Natural killer cell (primary cell): ENCODE data around the gene ALK. TPM values are rescaled to one million over a fixed set of nuclear protein-coding genes. Genes with fewer than 3 reads are reported as not detected.

Experiments
- ATAC-seq, 3 donors: fragments of 150-1000 bp in 2 of 3; fragments of 200-7000 bp in 1 of 3; cut with Tn5 transposase; 1 replicate in 1 of 3; 2 replicates in 2 of 3; pipeline ENCODE4 v1.10.0; 2021; ENCODE audit warnings: mild to moderate bottlenecking in 2 of 3, moderate library complexity in 2 of 3
- DNase-seq, 2 donors: peaks; one replicate each; pipeline versions ENCODE4 v3.0.0 to v3.0.0-alpha.2; 2013 to 2021; ENCODE audit warnings: mixed read lengths in 1 of 2
- H3K27ac ChIP-seq: one replicate; pipeline ENCODE4 v1.5.1; 2013; ENCODE audit warnings: mild to moderate bottlenecking, low read length
- H3K27me3 ChIP-seq: one replicate; pipeline ENCODE4 v1.6.1; 2013; ENCODE audit warnings: low read length; ENCODE audit not compliant: control insufficient read depth, insufficient read depth
- H3K36me3 ChIP-seq: one replicate; pipeline ENCODE4 v1.6.1; 2013; ENCODE audit warnings: low read length; ENCODE audit not compliant: control insufficient read depth, insufficient read depth
- H3K4me1 ChIP-seq: one replicate; pipeline ENCODE4 v1.6.1; 2013; ENCODE audit warnings: low read length; ENCODE audit not compliant: control insufficient read depth, insufficient read depth
- H3K4me3 ChIP-seq: one replicate; pipeline ENCODE4 v1.5.1; 2013; ENCODE audit warnings: low read length
- H3K9me3 ChIP-seq: one replicate; pipeline ENCODE4 v1.6.1; 2013; ENCODE audit warnings: low read length; ENCODE audit not compliant: control insufficient read depth, insufficient read depth
- H3K27ac Mint-ChIP-seq, 2 donors: one replicate each; pipeline ENCODE4 v1.8.0; 2022; ENCODE audit warnings: mild to moderate bottlenecking in 2 of 2, mixed read lengths in 2 of 2, moderate library complexity in 1 of 2
- H3K27me3 Mint-ChIP-seq, 2 donors: one replicate each; pipeline ENCODE4 v1.8.0; 2022; ENCODE audit warnings: low read depth in 2 of 2, mixed read lengths in 2 of 2
- H3K36me3 Mint-ChIP-seq: one replicate; pipeline ENCODE4 v1.8.0; 2022; ENCODE audit warnings: mixed read lengths
- H3K4me1 Mint-ChIP-seq, 2 donors: one replicate each; pipeline ENCODE4 v1.8.0; 2022; ENCODE audit warnings: mixed read lengths in 2 of 2
- H3K4me3 Mint-ChIP-seq: one replicate; pipeline ENCODE4 v1.8.0; 2022; ENCODE audit warnings: mild to moderate bottlenecking, moderate library complexity, mixed read lengths
- H3K9me3 Mint-ChIP-seq, 2 donors: one replicate each; pipeline ENCODE4 v1.8.0; 2022; ENCODE audit warnings: mixed read lengths in 2 of 2
- WGBS: methylation state at CpG from one replicate; pipeline ENCODE4 v1.1.7; 2013; ENCODE audit warnings: missing lambda C conversion rate; ENCODE audit not compliant: insufficient coverage; 5-methylcytosine and 5-hydroxymethylcytosine counted together
- intact Hi-C: fragments of 100-400 bp; cut with micrococcal nuclease; formaldehyde crosslinking; loops from one replicate; pipeline ENCODE4 v1.14.2; 2022
- total RNA-seq, 4 donors: library from RNA; stranded (reverse); fragments of 120-200 nt in 1 of 4; gene quantifications; one replicate each; pipeline versions ENCODE4 v1.2.3 to v1.2.4, GENCODE V29; 2013 to 2022
- TF ChIP-seq, protein P1 (sequence below): fragments of 200-600 bp; IDR thresholded peaks from one replicate; pipeline ENCODE4 v1.8.0; 2022; ENCODE audit warnings: antibody characterized with exemption

The ALK gene
- total RNA-seq, 3 donors from 2014 or later (not counting 1 experiment from before 2014, with no cell fraction given): not detected

DNA sequence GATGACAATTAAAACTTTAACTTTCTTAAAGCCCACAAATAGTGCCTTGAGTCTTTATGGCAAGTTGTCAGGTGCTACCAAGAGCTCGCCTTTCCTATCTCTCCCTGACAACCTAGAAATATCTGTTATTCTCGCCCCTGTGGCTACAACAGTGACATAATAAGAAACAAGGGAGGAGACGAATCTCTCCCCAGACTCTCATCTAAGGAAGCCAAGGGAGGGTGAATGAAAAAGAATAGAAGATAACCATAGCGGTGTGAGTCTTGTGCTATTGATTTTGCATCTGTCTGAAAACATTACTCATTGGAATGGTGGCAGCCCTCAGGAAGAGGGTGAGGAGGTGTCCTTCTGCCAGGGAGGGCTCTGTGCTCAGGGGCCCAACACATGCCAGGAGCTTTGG, 114.3 kb downstream of the ALK start:
- intact Hi-C loops: no loop called here
- Histone ChIP-seq H3K36me3 (no peaks in the 10 kb centered on the region), H3K27me3 (no peaks in the 10 kb centered on the region), H3K4me3 (no peak overlapping the region), H3K9me3 (no peaks in the 10 kb centered on the region), H3K4me1 (no peaks in the 10 kb centered on the region), H3K27ac (no peak overlapping the region)
- no peaks in the 10 kb centered on the region for H3K36me3 Mint-ChIP-seq
- ATAC-seq: no peak
- peaks cover 0 to 15% of the 10 kb centered on the region in 2 donors for H3K27me3 Mint-ChIP-seq
- DNase-seq: no peak
- peaks cover 0 to under 1% of the 10 kb centered on the region in 2 donors for H3K9me3 Mint-ChIP-seq
- H3K4me1 Mint-ChIP-seq: no peaks in the 10 kb centered on the region
- WGBS: 85% methylated on average over 2 of the region's 4 CpGs
- TF ChIP-seq, protein P1, sequence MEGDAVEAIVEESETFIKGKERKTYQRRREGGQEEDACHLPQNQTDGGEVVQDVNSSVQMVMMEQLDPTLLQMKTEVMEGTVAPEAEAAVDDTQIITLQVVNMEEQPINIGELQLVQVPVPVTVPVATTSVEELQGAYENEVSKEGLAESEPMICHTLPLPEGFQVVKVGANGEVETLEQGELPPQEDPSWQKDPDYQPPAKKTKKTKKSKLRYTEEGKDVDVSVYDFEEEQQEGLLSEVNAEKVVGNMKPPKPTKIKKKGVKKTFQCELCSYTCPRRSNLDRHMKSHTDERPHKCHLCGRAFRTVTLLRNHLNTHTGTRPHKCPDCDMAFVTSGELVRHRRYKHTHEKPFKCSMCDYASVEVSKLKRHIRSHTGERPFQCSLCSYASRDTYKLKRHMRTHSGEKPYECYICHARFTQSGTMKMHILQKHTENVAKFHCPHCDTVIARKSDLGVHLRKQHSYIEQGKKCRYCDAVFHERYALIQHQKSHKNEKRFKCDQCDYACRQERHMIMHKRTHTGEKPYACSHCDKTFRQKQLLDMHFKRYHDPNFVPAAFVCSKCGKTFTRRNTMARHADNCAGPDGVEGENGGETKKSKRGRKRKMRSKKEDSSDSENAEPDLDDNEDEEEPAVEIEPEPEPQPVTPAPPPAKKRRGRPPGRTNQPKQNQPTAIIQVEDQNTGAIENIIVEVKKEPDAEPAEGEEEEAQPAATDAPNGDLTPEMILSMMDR: no peak
- H3K27ac Mint-ChIP-seq: no peak overlapping the region
- H3K4me3 Mint-ChIP-seq: no peak overlapping the region

DNA sequence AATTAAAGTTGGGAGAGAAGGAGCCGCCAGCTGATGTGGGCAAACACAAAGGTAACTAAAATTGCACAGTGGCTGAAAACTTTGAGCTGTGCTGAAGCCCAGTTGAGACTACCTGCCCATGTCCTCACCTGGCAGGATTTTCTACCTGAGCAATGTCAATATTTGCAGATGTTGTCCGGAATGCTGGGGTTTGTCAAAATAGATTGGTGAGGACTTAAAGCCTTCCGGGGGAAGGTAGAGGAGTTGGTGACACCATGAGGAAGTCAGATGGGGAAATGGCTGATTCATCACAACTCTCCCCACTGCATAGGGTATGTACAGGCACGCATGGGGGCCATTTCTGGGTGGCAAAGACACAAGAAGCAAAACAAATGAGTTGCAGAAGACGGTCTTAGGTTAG, 114.9 kb downstream of the ALK start:
- Mint-ChIP-seq H3K27ac (no peak overlapping the region), H3K36me3 (no peaks in the 10 kb centered on the region), H3K27me3 (peaks cover 6 to 15% of the 10 kb centered on the region in 2 donors), H3K9me3 (peaks cover 0 to 2% of the 10 kb centered on the region in 2 donors), H3K4me1 (no peaks in the 10 kb centered on the region), H3K4me3 (no peak overlapping the region)
- intact Hi-C loops: no loop called here
- no peaks in the 10 kb centered on the region for H3K4me1 ChIP-seq
- no peaks in the 10 kb centered on the region for H3K9me3 ChIP-seq
- no peaks in the 10 kb centered on the region for H3K27me3 ChIP-seq
- TF ChIP-seq, protein P1: no peak
- 76% methylated on average over 4 of the region's 5 CpGs for WGBS
- H3K4me3 ChIP-seq: no peak overlapping the region
- ATAC-seq (no peak), DNase-seq (no peak)
- H3K27ac ChIP-seq: no peak overlapping the region
- H3K36me3 ChIP-seq: no peaks in the 10 kb centered on the region

DNA sequence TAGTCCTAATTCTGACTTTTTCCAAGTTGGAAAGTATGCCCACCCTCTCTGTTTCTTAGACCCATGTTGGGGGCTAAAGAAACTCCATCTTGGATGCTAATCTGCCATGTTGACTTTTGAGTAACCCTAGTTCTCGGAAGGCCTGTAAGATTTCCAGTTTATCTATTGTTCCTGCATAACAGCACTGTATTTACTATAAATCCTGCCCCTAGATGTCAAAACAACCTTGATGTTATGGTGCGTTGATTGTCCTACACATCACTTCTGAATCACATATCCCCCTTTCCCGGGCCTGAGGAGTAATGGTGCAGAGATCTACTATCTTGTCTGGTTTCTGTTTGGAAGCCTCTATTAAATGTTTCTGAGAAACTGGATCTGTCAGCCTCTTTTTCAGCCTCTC, 116.7 kb downstream of the ALK start:
- Histone ChIP-seq H3K36me3 (no peaks in the 10 kb centered on the region), H3K9me3 (no peaks in the 10 kb centered on the region), H3K27me3 (no peaks in the 10 kb centered on the region), H3K27ac (no peak overlapping the region), H3K4me3 (no peak overlapping the region), H3K4me1 (no peaks in the 10 kb centered on the region)
- peaks cover 16 to 18% of the 10 kb centered on the region in 2 donors for H3K27me3 Mint-ChIP-seq
- no peaks in the 10 kb centered on the region for H3K4me1 Mint-ChIP-seq
- no peak for ATAC-seq
- 100% methylated on average over 2 of the region's 3 CpGs for WGBS
- H3K36me3 Mint-ChIP-seq: no peaks in the 10 kb centered on the region
- peaks cover 0 to 2% of the 10 kb centered on the region in 2 donors for H3K9me3 Mint-ChIP-seq
- intact Hi-C loops: no loop called here
- H3K4me3 Mint-ChIP-seq: no peak overlapping the region
- H3K27ac Mint-ChIP-seq: no peak overlapping the region
- DNase-seq: no peak
- TF ChIP-seq, protein P1: no peak

DNA sequence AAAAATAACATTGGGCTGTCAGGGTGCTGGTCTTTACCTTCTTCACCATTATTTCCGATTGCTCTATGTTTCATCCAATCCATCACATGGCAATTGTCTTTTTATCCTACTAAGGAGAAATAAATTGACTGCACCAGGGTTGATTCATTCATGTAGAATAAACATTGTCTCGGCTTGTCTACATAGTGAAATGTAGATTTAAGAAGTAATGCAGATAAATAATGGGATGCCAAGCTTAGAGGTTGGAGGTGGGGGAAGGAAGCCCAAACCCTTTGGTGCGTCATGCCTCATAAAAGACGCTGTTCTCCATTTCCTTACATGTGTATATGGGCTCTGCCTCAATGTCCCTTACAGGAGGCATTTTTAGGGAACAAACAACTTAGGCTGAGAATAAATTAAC, 117.8 kb downstream of the ALK start:
- H3K27ac Mint-ChIP-seq: no peak overlapping the region
- peaks cover 0 to 2% of the 10 kb centered on the region in 2 donors for H3K9me3 Mint-ChIP-seq
- TF ChIP-seq, protein P1: no peak
- H3K36me3 Mint-ChIP-seq: no peaks in the 10 kb centered on the region
- 89% methylated on average over 4 of the region's 4 CpGs for WGBS
- Histone ChIP-seq H3K4me1 (no peaks in the 10 kb centered on the region), H3K9me3 (no peaks in the 10 kb centered on the region), H3K4me3 (no peak overlapping the region), H3K36me3 (no peaks in the 10 kb centered on the region), H3K27ac (no peak overlapping the region), H3K27me3 (no peaks in the 10 kb centered on the region)
- DNase-seq: no peak
- ATAC-seq: no peak
- intact Hi-C loops: no loop called here
- H3K4me1 Mint-ChIP-seq: no peaks in the 10 kb centered on the region
- H3K4me3 Mint-ChIP-seq: no peak overlapping the region
- peaks cover 16 to 20% of the 10 kb centered on the region in 2 donors for H3K27me3 Mint-ChIP-seq
